ENCODE data around the gene LMNTD2. TPM values are rescaled to one million over a fixed set of nuclear protein-coding genes. Genes with fewer than 3 reads are reported as not detected.

Gene LMNTD2
- total RNA-seq, 1 donor from 2014 or later: 16.6 TPM

- Mint-ChIP-seq H3K36me3 (peaks cover 32% of the 10 kb centered on the region), H3K27me3 (ENCODE audit: low read depth) (no peaks in the 10 kb centered on the region), H3K4me1 (no peaks in the 10 kb centered on the region)
These were observed 37.6 kb upstream of the LMNTD2 start for GRCh38 chr11:598005-598680.

GRCh38 chr11:597166-597725 is 36.7 kb upstream of the LMNTD2 start:
- Mint-ChIP-seq H3K4me3 (no peak overlapping the region), H3K9me3 (no peaks in the 10 kb centered on the region), H3K27ac (no peak overlapping the region), H3K27me3 (ENCODE audit: low read depth) (no peaks in the 10 kb centered on the region), H3K36me3 (peaks cover 38% of the 10 kb centered on the region), H3K4me1 (no peaks in the 10 kb centered on the region)
- no peak for TF ChIP-seq CTCF (IDR thresholded peaks at IDR 0.05; ENCODE audit: unreplicated experiment)
- no peak for DNase-seq (ENCODE audit: low spot score in 2 of 2, unreplicated experiment in 2 of 2)

More at GRCh38 chr11:598005-598680, 37.6 kb upstream of the LMNTD2 start:
- Mint-ChIP-seq H3K4me3 (no peak overlapping the region), H3K9me3 (no peaks in the 10 kb centered on the region), H3K27ac (no peak overlapping the region)
- no peak for DNase-seq (ENCODE audit: low spot score in 2 of 2, unreplicated experiment in 2 of 2)
- no peak for TF ChIP-seq CTCF (IDR thresholded peaks at IDR 0.05; ENCODE audit: unreplicated experiment)

GRCh38 chr11:596374-596773 is 35.8 kb upstream of the LMNTD2 start:
- Mint-ChIP-seq H3K4me3 (no peak overlapping the region), H3K36me3 (peaks cover 36% of the 10 kb centered on the region), H3K4me1 (no peaks in the 10 kb centered on the region), H3K27ac (no peak overlapping the region), H3K9me3 (no peaks in the 10 kb centered on the region), H3K27me3 (ENCODE audit: low read depth) (no peaks in the 10 kb centered on the region)
- no peak for TF ChIP-seq CTCF (IDR thresholded peaks at IDR 0.05; ENCODE audit: unreplicated experiment)
- no peak for DNase-seq (ENCODE audit: low spot score in 2 of 2, unreplicated experiment in 2 of 2)

- no peak for TF ChIP-seq CTCF (IDR thresholded peaks at IDR 0.05; ENCODE audit: unreplicated experiment)
- H3K27me3 Mint-ChIP-seq (ENCODE audit: low read depth): no peaks in the 10 kb centered on the region
- no peak overlapping the region for H3K27ac Mint-ChIP-seq
- H3K36me3 Mint-ChIP-seq: peaks cover 39% of the 10 kb centered on the region
- no peak overlapping the region for H3K4me3 Mint-ChIP-seq
- DNase-seq (ENCODE audit: low spot score in 2 of 2, unreplicated experiment in 2 of 2): no peak
- H3K9me3 Mint-ChIP-seq: no peaks in the 10 kb centered on the region
- no peaks in the 10 kb centered on the region for H3K4me1 Mint-ChIP-seq
These were observed 34.9 kb upstream of the LMNTD2 start for GRCh38 chr11:595400-595799.

- peaks cover 41% of the 10 kb centered on the region for H3K36me3 Mint-ChIP-seq
- TF ChIP-seq CTCF (IDR thresholded peaks at IDR 0.05; ENCODE audit: unreplicated experiment): no peak
- no peak overlapping the region for H3K4me3 Mint-ChIP-seq
- no peaks in the 10 kb centered on the region for H3K4me1 Mint-ChIP-seq
- no peak for DNase-seq (ENCODE audit: low spot score in 2 of 2, unreplicated experiment in 2 of 2)
- H3K9me3 Mint-ChIP-seq: no peaks in the 10 kb centered on the region
- H3K27me3 Mint-ChIP-seq (ENCODE audit: low read depth): no peaks in the 10 kb centered on the region
- H3K27ac Mint-ChIP-seq: no peak overlapping the region
These were observed 32.8 kb upstream of the LMNTD2 start for GRCh38 chr11:593347-593746.
